Mesenchymal stem cell (in vitro differentiated cells and primary cell): ENCODE results near the gene POU1F1. TPM values are rescaled to one million over a fixed set of nuclear protein-coding genes. Genes with fewer than 3 reads are reported as not detected.

Experiments
- DNase-seq: peaks from one replicate; pipeline ENCODE4 v3.0.0-alpha.2; 2013
- H2AFZ ChIP-seq: one replicate; pipeline ENCODE4 v1.6.1; 2013; ENCODE audit warnings: low read depth, mild to moderate bottlenecking, control low read depth, inconsistent platforms, low read length, moderate library complexity
- H2AK5ac ChIP-seq: 2 replicates; pipeline ENCODE4 v1.6.1; 2013; ENCODE audit warnings: low read length, moderate library complexity, mild to moderate bottlenecking, inconsistent platforms; ENCODE audit not compliant: severe bottlenecking
- H2BK120ac ChIP-seq: one replicate; pipeline ENCODE4 v1.6.1; 2013; ENCODE audit warnings: low read depth, mild to moderate bottlenecking, inconsistent platforms, low read length, moderate library complexity
- H2BK12ac ChIP-seq, 2 experiments: one replicate each; pipeline ENCODE4 v1.6.1; 2013; ENCODE audit warnings: inconsistent platforms in 2 of 2, low read length in 2 of 2, mild to moderate bottlenecking in 2 of 2, moderate library complexity in 2 of 2, control low read depth in 1 of 2
- H2BK15ac ChIP-seq: one replicate; pipeline ENCODE4 v1.6.1; 2013; ENCODE audit warnings: mild to moderate bottlenecking, low read depth, inconsistent platforms; ENCODE audit not compliant: poor library complexity, severe bottlenecking
- H2BK5ac ChIP-seq: 2 replicates; pipeline ENCODE4 v1.6.1; 2013; ENCODE audit warnings: low read depth, mild to moderate bottlenecking, low read length, control low read depth, inconsistent platforms; ENCODE audit not compliant: poor library complexity, severe bottlenecking
- H3K14ac ChIP-seq, 2 experiments: one replicate each; pipeline ENCODE4 v1.6.1; 2013; ENCODE audit warnings: inconsistent platforms in 2 of 2, low read length in 2 of 2, control low read depth in 1 of 2, mild to moderate bottlenecking in 1 of 2, moderate library complexity in 1 of 2
- H3K18ac ChIP-seq, 2 experiments: one replicate each; pipeline ENCODE4 v1.6.1; 2013; ENCODE audit warnings: inconsistent platforms in 2 of 2, low read length in 2 of 2, control low read depth in 1 of 2, low read depth in 1 of 2, mild to moderate bottlenecking in 1 of 2
- H3K23ac ChIP-seq, 2 experiments: one replicate each; pipeline ENCODE4 v1.6.1; 2013; ENCODE audit warnings: inconsistent platforms in 2 of 2, low read length in 2 of 2, mild to moderate bottlenecking in 2 of 2, moderate library complexity in 2 of 2, control low read depth in 1 of 2
- H3K27ac ChIP-seq: 2 replicates; pipeline ENCODE4 v1.5.1; 2013; ENCODE audit warnings: mild to moderate bottlenecking, moderate library complexity, low read length, control low read depth, inconsistent platforms; ENCODE audit not compliant: poor library complexity, severe bottlenecking
- H3K27me3 ChIP-seq, 2 experiments: 2 replicates each; pipeline versions ENCODE4 v1.6.1 to v1.7.0; 2013; ENCODE audit warnings: low read length in 2 of 2, mild to moderate bottlenecking in 2 of 2, moderate library complexity in 2 of 2, control low read depth in 1 of 2, inconsistent platforms in 1 of 2; ENCODE audit not compliant: control insufficient read depth in 1 of 2, insufficient read depth in 1 of 2
- H3K36me3 ChIP-seq, 2 experiments: 2 replicates each; pipeline versions ENCODE4 v1.6.1 to v1.7.0; 2013; ENCODE audit warnings: low read length in 2 of 2, control low read depth in 1 of 2, inconsistent platforms in 1 of 2, low read depth in 1 of 2, mild to moderate bottlenecking in 1 of 2; ENCODE audit not compliant: insufficient read depth in 2 of 2, control insufficient read depth in 1 of 2
- H3K4ac ChIP-seq, 2 experiments: one replicate each; pipeline ENCODE4 v1.6.1; 2013; ENCODE audit warnings: inconsistent platforms in 2 of 2, low read length in 2 of 2, mild to moderate bottlenecking in 2 of 2, moderate library complexity in 2 of 2, control low read depth in 1 of 2, low read depth in 1 of 2
- H3K4me1 ChIP-seq: 2 replicates; pipeline ENCODE4 v1.6.1; 2013; ENCODE audit warnings: low read depth, low read length, control low read depth; ENCODE audit not compliant: control insufficient read depth, insufficient read depth
- H3K4me2 ChIP-seq: 2 replicates; pipeline ENCODE4 v1.6.1; 2013; ENCODE audit warnings: low read length, mild to moderate bottlenecking, inconsistent platforms; ENCODE audit not compliant: poor library complexity, severe bottlenecking
- H3K4me3 ChIP-seq, 2 experiments: 2 replicates each; pipeline versions ENCODE4 v1.5.1 to v1.7.0; 2013; ENCODE audit warnings: low read length in 2 of 2, mild to moderate bottlenecking in 2 of 2, control low read depth in 1 of 2, low read depth in 1 of 2; ENCODE audit not compliant: insufficient read depth in 1 of 2
- H3K79me1 ChIP-seq: replicated peaks from 2 replicates; pipeline ENCODE4 v1.6.1; 2013; ENCODE audit warnings: mild to moderate bottlenecking, control low read depth, low read length, inconsistent platforms; ENCODE audit not compliant: poor library complexity, severe bottlenecking
- H3K9ac ChIP-seq: 2 replicates; pipeline ENCODE4 v1.7.0; 2013; ENCODE audit warnings: mild to moderate bottlenecking, low read length, moderate library complexity
- H3K9me3 ChIP-seq: 2 replicates; pipeline ENCODE4 v1.7.0; 2013; ENCODE audit warnings: mild to moderate bottlenecking, low read length; ENCODE audit not compliant: control insufficient read depth
- H4K8ac ChIP-seq: one replicate; pipeline ENCODE4 v1.6.1; 2013; ENCODE audit warnings: inconsistent platforms, mild to moderate bottlenecking, low read length, moderate library complexity
- H4K91ac ChIP-seq: one replicate; pipeline ENCODE4 v1.6.1; 2013; ENCODE audit warnings: mild to moderate bottlenecking, low read length, inconsistent platforms
- WGBS: methylation state at CpG from one replicate; pipeline ENCODE4 v1.1.7; 2013; ENCODE audit warnings: mixed read lengths; 5-methylcytosine and 5-hydroxymethylcytosine counted together
- polyA plus RNA-seq, 2 experiments: library from polyadenylated mRNA; stranded (reverse); fragments of 200-250 nt; gene quantifications; one replicate each; pipeline ENCODE4 v1.2.3, GENCODE V29; 2013

Gene POU1F1, protein sequence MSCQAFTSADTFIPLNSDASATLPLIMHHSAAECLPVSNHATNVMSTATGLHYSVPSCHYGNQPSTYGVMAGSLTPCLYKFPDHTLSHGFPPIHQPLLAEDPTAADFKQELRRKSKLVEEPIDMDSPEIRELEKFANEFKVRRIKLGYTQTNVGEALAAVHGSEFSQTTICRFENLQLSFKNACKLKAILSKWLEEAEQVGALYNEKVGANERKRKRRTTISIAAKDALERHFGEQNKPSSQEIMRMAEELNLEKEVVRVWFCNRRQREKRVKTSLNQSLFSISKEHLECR
- polyA plus RNA-seq (2013, experiment 1 of 2) = not detected
- not detected for polyA plus RNA-seq (2013, experiment 2 of 2)

- DNase-seq = no peak
- WGBS = 85% methylated on average over 4 of the region's 6 CpGs
- Histone ChIP-seq H3K23ac (no peak within 1 kb of the TSS), H3K9ac (no peak within 1 kb of the TSS), H3K4ac (no peak within 1 kb of the TSS), H3K36me3 (no peaks in the 10 kb centered on the region), H4K8ac (no peak within 1 kb of the TSS), H3K27ac (no peak within 1 kb of the TSS), H3K4me3 (no peak within 1 kb of the TSS), H4K91ac (no peak within 1 kb of the TSS), H2BK15ac (no peak within 1 kb of the TSS), H3K14ac (no peak within 1 kb of the TSS), H3K9me3 (no peaks in the 10 kb centered on the region), H2AFZ (no peak within 1 kb of the TSS), H2BK120ac (no peak within 1 kb of the TSS), H3K27me3 (no peaks in the 10 kb centered on the region), H3K18ac (no peak within 1 kb of the TSS), H3K4me2 (no peak within 1 kb of the TSS), H3K79me1 (no peaks in the 10 kb centered on the region), H2BK12ac (no peak within 1 kb of the TSS), H2BK5ac (no peak within 1 kb of the TSS), H2AK5ac (no peak within 1 kb of the TSS), H3K4me1 (no peaks in the 10 kb centered on the region)
Measured at GRCh38 chr3:87276484-87276883, at the start of gene POU1F1. POU1F1 (minus strand) TSS chr3:87276584; CDS start chr3:87276462, 122 bp downstream.

DNA sequence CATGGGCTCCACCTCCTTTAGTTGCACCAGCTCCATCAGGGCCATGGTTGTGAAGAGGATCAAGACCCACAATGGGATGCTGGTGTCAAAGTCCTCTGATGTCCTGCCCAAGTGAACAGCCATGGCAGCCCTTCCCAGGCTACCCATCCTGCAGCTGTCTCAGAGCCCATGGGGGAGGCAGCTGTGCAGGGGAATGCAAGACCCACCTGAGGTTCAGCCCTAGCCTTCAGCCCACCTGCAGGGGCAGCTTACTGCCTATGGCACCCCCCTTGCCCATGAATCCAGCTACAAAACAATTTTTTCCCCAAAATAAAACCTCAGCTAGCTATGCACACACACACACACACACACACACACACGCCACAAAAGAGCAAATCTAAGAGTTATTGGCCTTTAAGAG is 48.2 kb upstream of the POU1F1 start:
- H2BK15ac ChIP-seq = no peak overlapping the region
- no peaks in the 10 kb centered on the region for H3K36me3 ChIP-seq
- no peak overlapping the region for H3K4me2 ChIP-seq
- H3K23ac ChIP-seq = no peak overlapping the region
- H3K9ac ChIP-seq = no peak overlapping the region
- peaks cover 0 to 16% of the 10 kb centered on the region in 2 experiments for H3K27me3 ChIP-seq
- H4K8ac ChIP-seq = no peak overlapping the region
- DNase-seq = no peak
- H3K4me3 ChIP-seq = no peak overlapping the region
- no peak overlapping the region for H2AFZ ChIP-seq
- no peak overlapping the region for H3K27ac ChIP-seq
- no peak overlapping the region for H2BK5ac ChIP-seq
- peaks cover 7% of the 10 kb centered on the region for H3K4me1 ChIP-seq
- H3K79me1 ChIP-seq = no peaks in the 10 kb centered on the region
- no peak overlapping the region for H2AK5ac ChIP-seq
- no CpG with 5 or more reads among the region's 1 CpG for WGBS
- no peak overlapping the region for H4K91ac ChIP-seq
- H2BK120ac ChIP-seq = no peak overlapping the region
- no peaks in the 10 kb centered on the region for H3K9me3 ChIP-seq
- no peak overlapping the region for H3K4ac ChIP-seq
- no peak overlapping the region for H2BK12ac ChIP-seq
- H3K14ac ChIP-seq = no peak overlapping the region
- no peak overlapping the region for H3K18ac ChIP-seq

- DNase-seq = no peak
- Histone ChIP-seq H2AK5ac (peak overlapping the region; percentile 47), H3K18ac (no peak overlapping the region), H2BK5ac (no peak overlapping the region), H3K4me1 (peaks cover 7% of the 10 kb centered on the region), H3K27ac (no peak overlapping the region), H3K27me3 (peaks cover 0 to 19% of the 10 kb centered on the region in 2 experiments), H3K4me2 (no peak overlapping the region), H3K36me3 (no peaks in the 10 kb centered on the region), H2AFZ (no peak overlapping the region), H2BK15ac (no peak overlapping the region), H3K9me3 (no peaks in the 10 kb centered on the region), H4K8ac (no peak overlapping the region), H3K9ac (no peak overlapping the region), H3K79me1 (no peaks in the 10 kb centered on the region), H3K14ac (no peak overlapping the region), H4K91ac (no peak overlapping the region), H2BK12ac (no peak overlapping the region), H3K4me3 (no peak overlapping the region), H3K4ac (no peak overlapping the region), H3K23ac (no peak overlapping the region), H2BK120ac (no peak overlapping the region)
- 66% methylated on average over 5 of the region's 7 CpGs for WGBS
Measured at GRCh38 chr3:87320756-87321626, 44.6 kb upstream of the POU1F1 start.

DNA sequence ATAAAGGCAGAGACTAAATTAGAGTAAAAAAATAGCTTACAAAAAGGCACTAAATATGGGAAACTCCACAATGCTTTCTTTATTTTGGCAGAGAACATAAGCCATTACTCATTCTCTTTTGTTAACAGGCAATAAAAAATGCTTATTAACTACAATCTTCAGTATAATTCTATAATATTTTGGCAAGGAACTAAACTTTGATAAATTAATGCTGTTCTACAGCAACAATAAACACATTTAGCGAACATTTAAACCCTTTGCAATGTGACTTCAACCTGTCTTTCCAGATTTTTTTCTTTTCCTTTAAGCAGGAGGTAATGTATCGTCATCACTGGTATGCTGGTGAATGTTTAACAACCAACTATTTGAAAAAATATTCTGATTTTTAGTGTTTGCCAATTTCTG is 42.2 kb upstream of the POU1F1 start:
- Histone ChIP-seq H4K91ac (no peak overlapping the region), H2AFZ (no peak overlapping the region), H2BK15ac (no peak overlapping the region), H3K4me2 (no peak overlapping the region), H3K23ac (no peak overlapping the region), H2BK12ac (no peak overlapping the region), H3K9ac (no peak overlapping the region), H3K36me3 (no peaks in the 10 kb centered on the region), H2AK5ac (no peak overlapping the region), H3K14ac (no peak overlapping the region), H2BK120ac (no peak overlapping the region), H4K8ac (no peak overlapping the region), H3K4me1 (peaks cover 7% of the 10 kb centered on the region), H2BK5ac (no peak overlapping the region), H3K4ac (no peak overlapping the region), H3K27me3 (peaks cover 0 to 19% of the 10 kb centered on the region in 2 experiments), H3K18ac (no peak overlapping the region), H3K79me1 (no peaks in the 10 kb centered on the region), H3K27ac (no peak overlapping the region), H3K4me3 (no peak overlapping the region), H3K9me3 (no peaks in the 10 kb centered on the region)
- 55% methylated on average over 2 of the region's 2 CpGs for WGBS
- DNase-seq = no peak
